SK-N-SH (cell line): ENCODE measurements around the gene IL17RB. TPM values are rescaled to one million over a fixed set of nuclear protein-coding genes. Genes with fewer than 3 reads are reported as not detected.

Experiments
- CTCF ChIA-PET: fragments of 300-600, 350-600 bp; formaldehyde crosslinking; extraction: SDS; loops from one replicate; lab custom pipeline; 2021; lab: Yijun Ruan, JAX
- POLR2A ChIA-PET: fragments of 350-600 bp; sonication (Branson Sonifier 250); formaldehyde crosslinking; extraction: SDS; loops from one replicate; lab custom pipeline; 2020; ENCODE audit warnings: antibody characterized with exemption, inconsistent platforms; lab: Yijun Ruan, JAX
- DNase-seq: peaks from one replicate; pipeline ENCODE4 v3.0.0; 2012
- H2AFZ ChIP-seq: fragments of 200-600 bp; sonication (generic); 2 replicates; pipeline ENCODE4 v1.8.1; 2016; ENCODE audit warnings: antibody characterized with exemption, mild to moderate bottlenecking, low read depth
- H3F3A ChIP-seq: fragments of 200-600 bp; sonication (generic); replicated peaks from 2 replicates; pipeline ENCODE3; 2016; ENCODE audit warnings: antibody characterized with exemption, mild to moderate bottlenecking; ENCODE audit not compliant: insufficient read depth
- H3K27ac ChIP-seq, 2 experiments: fragments of 200-500 bp in 1 of 2; fragments of 200-600 bp in 1 of 2; sonication (Bioruptor generic) in 1 of 2; sonication (generic), shearing (Covaris generic) in 1 of 2; 2 replicates each; pipeline versions ENCODE4 v1.5.1 to v1.6.1; 2014 to 2016; ENCODE audit warnings: low read depth in 2 of 2, inconsistent platforms in 1 of 2, low read length in 1 of 2, mild to moderate bottlenecking in 1 of 2, mixed read lengths in 1 of 2
- H3K27me3 ChIP-seq: fragments of 200-600 bp; sonication (generic), shearing (Covaris generic); 2 replicates; pipeline ENCODE4 v1.6.1; 2016; ENCODE audit warnings: mixed run types; ENCODE audit not compliant: insufficient read depth
- H3K36me3 ChIP-seq, 2 experiments: fragments of 200-500 bp in 1 of 2; fragments of 200-600 bp in 1 of 2; sonication (Bioruptor generic) in 1 of 2; sonication (generic) in 1 of 2; replicated peaks in 1 of 2; 2 replicates each; pipeline versions ENCODE3 to v1.5.1; 2014 to 2016; ENCODE audit warnings: low read length in 1 of 2, mild to moderate bottlenecking in 1 of 2; ENCODE audit not compliant: insufficient read depth in 2 of 2, control insufficient read depth in 1 of 2
- H3K4me1 ChIP-seq, 2 experiments: fragments of 200-500 bp in 1 of 2; fragments of 200-600 bp in 1 of 2; sonication (Bioruptor generic) in 1 of 2; sonication (generic), shearing (Covaris generic) in 1 of 2; 2 replicates each; pipeline versions ENCODE4 v1.5.1 to v1.6.1; 2014 to 2016; ENCODE audit warnings: low read depth in 1 of 2, low read length in 1 of 2, mixed run types in 1 of 2; ENCODE audit not compliant: insufficient read depth in 2 of 2, control insufficient read depth in 1 of 2
- H3K4me2 ChIP-seq: fragments of 200-600 bp; sonication (generic), shearing (Covaris generic); 2 replicates; pipeline ENCODE4 v1.6.1; 2017; ENCODE audit warnings: mixed run types
- H3K4me3 ChIP-seq, 2 experiments: fragments of 200-500 bp in 1 of 2; fragments of 200-600 bp in 1 of 2; sonication (Bioruptor generic) in 1 of 2; sonication (generic), shearing (Covaris generic) in 1 of 2; 2 replicates each; pipeline versions ENCODE4 v1.5.1 to v1.8.1; 2014 to 2016; ENCODE audit warnings: low read depth in 2 of 2, inconsistent platforms in 1 of 2, low read length in 1 of 2, mild to moderate bottlenecking in 1 of 2, mixed read lengths in 1 of 2, moderate library complexity in 1 of 2
- H3K79me2 ChIP-seq: fragments of 200-600 bp; sonication (generic); 2 replicates; pipeline ENCODE4 v1.8.1; 2017; ENCODE audit warnings: mild to moderate bottlenecking; ENCODE audit not compliant: insufficient read depth
- H3K9ac ChIP-seq: fragments of 200-600 bp; sonication (generic); 2 replicates; pipeline ENCODE4 v1.6.1; 2017; ENCODE audit warnings: mixed run types
- H3K9me2 ChIP-seq: fragments of 200-600 bp; sonication (generic); 2 replicates; pipeline ENCODE4 v1.6.1; 2017; ENCODE audit warnings: mixed run types
- H3K9me3 ChIP-seq: fragments of 200-600 bp; sonication (generic); 2 replicates; pipeline ENCODE4 v1.6.1; 2017; ENCODE audit warnings: mixed run types, mild to moderate bottlenecking, moderate library complexity
- H4K20me1 ChIP-seq: fragments of 200-600 bp; sonication (generic); 2 replicates; pipeline ENCODE4 v1.6.1; 2017; ENCODE audit warnings: mild to moderate bottlenecking, mixed run types; ENCODE audit not compliant: insufficient read depth
- ELF1 ChIP-seq: IDR thresholded peaks from 2 replicates; pipeline ENCODE4 v1.4.0; 2012
- FOXJ3 ChIP-seq: sonication (generic); formaldehyde crosslinking; IDR thresholded peaks from 2 replicates; pipeline ENCODE4 v1.5.1; 2020; ENCODE audit warnings: mild to moderate bottlenecking, missing genetic modification reagents
- FOXM1 ChIP-seq: IDR thresholded peaks from 2 replicates; pipeline ENCODE4 v1.4.0; 2012; ENCODE audit warnings: low read depth, mild to moderate bottlenecking
- GATA2 ChIP-seq: sonication (generic); formaldehyde crosslinking; IDR thresholded peaks from 2 replicates; pipeline ENCODE4 v1.5.0; 2020; ENCODE audit warnings: mild to moderate bottlenecking, missing genetic modification reagents
- MEF2A ChIP-seq: IDR thresholded peaks from 2 replicates; pipeline ENCODE4 v1.4.0; 2012; ENCODE audit warnings: low read depth, borderline replicate concordance
- NRF1 ChIP-seq: IDR thresholded peaks from 2 replicates; pipeline ENCODE4 v1.6.1; 2012; ENCODE audit warnings: low read depth, mild to moderate bottlenecking, low read length
- POLR2AphosphoS5 ChIP-seq: IDR thresholded peaks from 2 replicates; pipeline ENCODE4 v1.6.1; 2012; ENCODE audit warnings: low read depth, low read length
- RCOR1 ChIP-seq: fragments of 150-350 bp; IDR thresholded peaks from 2 replicates; pipeline ENCODE4 v1.6.1; 2017; ENCODE audit warnings: antibody characterized with exemption, low read length
- REST ChIP-seq: IDR thresholded peaks from 2 replicates; pipeline ENCODE4 v1.6.1; 2012; ENCODE audit warnings: mild to moderate bottlenecking, low read depth, low read length, moderate library complexity
- RFX5 ChIP-seq: IDR thresholded peaks from 2 replicates; pipeline ENCODE4 v1.6.1; 2012; ENCODE audit warnings: mild to moderate bottlenecking, improper control_type of control experiment, low read length
- SMC3 ChIP-seq: IDR thresholded peaks from 2 replicates; pipeline ENCODE4 v1.6.1; 2012; ENCODE audit warnings: low read depth, low read length, improper control_type of control experiment
- TEAD4 ChIP-seq: IDR thresholded peaks from 2 replicates; pipeline ENCODE4 v1.4.0; 2012; ENCODE audit warnings: mild to moderate bottlenecking, borderline replicate concordance; ENCODE audit not compliant: insufficient read depth
- YY1 ChIP-seq: IDR thresholded peaks from 2 replicates; pipeline ENCODE4 v1.4.0; 2012; ENCODE audit warnings: low read depth, mild to moderate bottlenecking
- WGBS: methylation state at CpG from one replicate; pipeline ENCODE4 v1.1.6; 2017; ENCODE audit warnings: low lambda C conversion rate; 5-methylcytosine and 5-hydroxymethylcytosine counted together
- polyA plus RNA-seq, 3 experiments: library from polyadenylated mRNA; depleted of rRNA; stranded (reverse); fragments of >200 nt; gene quantifications; 2 replicates each; pipeline ENCODE4 v1.2.3, GENCODE V29; 2012
- TF ChIP-seq, protein P1 (sequence below): fragments of 150-350 bp; IDR thresholded peaks from 2 replicates; pipeline ENCODE4 v1.6.1; 2016; ENCODE audit warnings: mild to moderate bottlenecking, low read depth, low read length
- TF ChIP-seq, protein P2 (sequence below): IDR thresholded peaks from 2 replicates; pipeline ENCODE4; 2012
- TF ChIP-seq, protein P3 (sequence below): IDR thresholded peaks from 2 replicates; pipeline ENCODE4 v1.4.0; 2012; ENCODE audit warnings: low read depth, borderline replicate concordance
- TF ChIP-seq, protein P4 (sequence below): IDR thresholded peaks from 2 replicates; pipeline ENCODE4 v1.4.0; 2012; ENCODE audit warnings: low read depth, borderline replicate concordance

Gene IL17RB
- polyA plus RNA-seq, 1 of the 3 experiments (the other 2 are of a cell fraction): 0.10 TPM

DNA sequence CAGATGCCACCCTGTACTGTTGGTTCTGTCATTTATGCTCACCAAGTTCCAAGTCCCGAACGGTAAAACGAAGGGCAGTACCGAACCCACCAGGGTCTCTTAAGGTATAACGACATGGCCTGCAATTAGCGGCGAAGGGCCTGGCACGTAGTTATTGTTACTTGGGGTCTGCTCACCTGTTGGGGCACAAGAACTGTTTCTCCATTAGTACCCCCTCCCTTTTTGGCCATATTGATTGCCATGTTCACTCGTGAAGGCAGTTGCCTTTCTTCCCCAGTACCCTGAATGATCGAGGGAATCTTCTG lies 435 bp downstream of the IL17RB start:
- Histone ChIP-seq H3K9ac (no peak overlapping the region), H3K27me3 (peaks cover 30% of the 10 kb centered on the region)
- CTCF ChIA-PET: no interaction called here

DNA sequence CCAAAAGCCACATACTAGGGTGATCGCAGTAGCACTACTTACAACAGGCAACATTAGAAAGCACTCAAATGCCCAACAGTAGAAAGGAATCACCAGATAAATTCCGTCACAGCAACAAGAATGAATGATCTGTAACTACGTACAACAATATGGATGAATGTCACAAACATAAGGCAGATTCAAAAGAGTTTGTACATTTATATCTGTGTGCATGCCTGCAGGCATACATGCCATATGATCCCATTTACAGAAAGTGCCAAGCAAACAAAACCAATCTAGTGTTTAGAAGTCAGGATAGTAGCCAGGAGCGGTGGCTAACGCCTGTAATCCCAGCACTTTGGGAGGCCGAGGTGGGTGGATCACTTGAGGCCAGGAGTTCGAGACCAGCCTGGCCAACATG lies 3.5 kb downstream of the IL17RB start:
- Histone ChIP-seq H3K36me3 (no peaks in the 10 kb centered on the region), H3K79me2 (no peaks in the 10 kb centered on the region), H3K9me2 (no peaks in the 10 kb centered on the region), H2AFZ (no peak overlapping the region), H3K9ac (no peak overlapping the region), H3F3A (no peaks in the 10 kb centered on the region), H3K9me3 (no peaks in the 10 kb centered on the region), H3K27me3 (peaks cover 21% of the 10 kb centered on the region), H4K20me1 (no peaks in the 10 kb centered on the region), H3K27ac (no peak overlapping the region), H3K4me2 (no peak overlapping the region), H3K4me3 (no peak overlapping the region), H3K4me1 (peaks cover 0 to 8% of the 10 kb centered on the region in 2 experiments; a peak in 1 of 4 replicates)
- ChIA-PET CTCF (interaction anchor here (1.8 kb wide), 1 partner anchor 475 kb away, joined by 4 read pairs; no protein-coding TSS in a partner anchor), POLR2A (no interaction called here)
- DNase-seq: no peak
- WGBS: 86% methylated on average over 7 of the region's 7 CpGs
- no peak for TF ChIP-seq SMC3
- TF ChIP-seq YY1: no peak
- TF ChIP-seq, protein P1, sequence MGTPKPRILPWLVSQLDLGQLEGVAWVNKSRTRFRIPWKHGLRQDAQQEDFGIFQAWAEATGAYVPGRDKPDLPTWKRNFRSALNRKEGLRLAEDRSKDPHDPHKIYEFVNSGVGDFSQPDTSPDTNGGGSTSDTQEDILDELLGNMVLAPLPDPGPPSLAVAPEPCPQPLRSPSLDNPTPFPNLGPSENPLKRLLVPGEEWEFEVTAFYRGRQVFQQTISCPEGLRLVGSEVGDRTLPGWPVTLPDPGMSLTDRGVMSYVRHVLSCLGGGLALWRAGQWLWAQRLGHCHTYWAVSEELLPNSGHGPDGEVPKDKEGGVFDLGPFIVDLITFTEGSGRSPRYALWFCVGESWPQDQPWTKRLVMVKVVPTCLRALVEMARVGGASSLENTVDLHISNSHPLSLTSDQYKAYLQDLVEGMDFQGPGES: no peak
- no peak for TF ChIP-seq RFX5
- no peak for TF ChIP-seq NRF1
- TF ChIP-seq MEF2A: no peak
- TF ChIP-seq REST: no peak
- no peak for TF ChIP-seq FOXJ3 (CRISPR knock-in tag)
- TF ChIP-seq, protein P2, sequence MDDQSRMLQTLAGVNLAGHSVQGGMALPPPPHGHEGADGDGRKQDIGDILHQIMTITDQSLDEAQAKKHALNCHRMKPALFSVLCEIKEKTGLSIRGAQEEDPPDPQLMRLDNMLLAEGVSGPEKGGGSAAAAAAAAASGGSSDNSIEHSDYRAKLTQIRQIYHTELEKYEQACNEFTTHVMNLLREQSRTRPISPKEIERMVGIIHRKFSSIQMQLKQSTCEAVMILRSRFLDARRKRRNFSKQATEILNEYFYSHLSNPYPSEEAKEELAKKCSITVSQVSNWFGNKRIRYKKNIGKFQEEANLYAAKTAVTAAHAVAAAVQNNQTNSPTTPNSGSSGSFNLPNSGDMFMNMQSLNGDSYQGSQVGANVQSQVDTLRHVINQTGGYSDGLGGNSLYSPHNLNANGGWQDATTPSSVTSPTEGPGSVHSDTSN: no peak
- TF ChIP-seq, protein P3, sequence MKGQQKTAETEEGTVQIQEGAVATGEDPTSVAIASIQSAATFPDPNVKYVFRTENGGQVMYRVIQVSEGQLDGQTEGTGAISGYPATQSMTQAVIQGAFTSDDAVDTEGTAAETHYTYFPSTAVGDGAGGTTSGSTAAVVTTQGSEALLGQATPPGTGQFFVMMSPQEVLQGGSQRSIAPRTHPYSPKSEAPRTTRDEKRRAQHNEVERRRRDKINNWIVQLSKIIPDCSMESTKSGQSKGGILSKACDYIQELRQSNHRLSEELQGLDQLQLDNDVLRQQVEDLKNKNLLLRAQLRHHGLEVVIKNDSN: no peak
- TF ChIP-seq GATA2 (CRISPR knock-in tag): no peak
- TF ChIP-seq TEAD4: no peak
- TF ChIP-seq FOXM1: no peak

More for the DNA sequence above, 435 bp downstream of the IL17RB start:
- 81% methylated on average over 2 of the region's 10 CpGs for WGBS
- H3K9me3 ChIP-seq: no peaks in the 10 kb centered on the region
- peaks cover 0 to 8% of the 10 kb centered on the region in 2 experiments; a peak in 1 of 4 replicates for H3K4me1 ChIP-seq
- peak overlapping the region; percentile 72; the same call in 1 of the 2 replicates for H3K4me2 ChIP-seq
- H4K20me1 ChIP-seq: no peaks in the 10 kb centered on the region
- H3K4me3 ChIP-seq: no peak overlapping the region
- no peak overlapping the region for H2AFZ ChIP-seq
- H3K9me2 ChIP-seq: no peaks in the 10 kb centered on the region
- H3K79me2 ChIP-seq: no peaks in the 10 kb centered on the region
- DNase-seq: no peak
- POLR2A ChIA-PET: no interaction called here
- H3F3A ChIP-seq: no peaks in the 10 kb centered on the region
- H3K36me3 ChIP-seq: no peaks in the 10 kb centered on the region
- TF ChIP-seq ELF1 (no peak), RCOR1 (no peak), MEF2A (no peak), FOXJ3 (CRISPR knock-in tag) (no peak), POLR2AphosphoS5 (no peak)
- TF ChIP-seq, protein P2: no peak
- TF ChIP-seq, protein P4, sequence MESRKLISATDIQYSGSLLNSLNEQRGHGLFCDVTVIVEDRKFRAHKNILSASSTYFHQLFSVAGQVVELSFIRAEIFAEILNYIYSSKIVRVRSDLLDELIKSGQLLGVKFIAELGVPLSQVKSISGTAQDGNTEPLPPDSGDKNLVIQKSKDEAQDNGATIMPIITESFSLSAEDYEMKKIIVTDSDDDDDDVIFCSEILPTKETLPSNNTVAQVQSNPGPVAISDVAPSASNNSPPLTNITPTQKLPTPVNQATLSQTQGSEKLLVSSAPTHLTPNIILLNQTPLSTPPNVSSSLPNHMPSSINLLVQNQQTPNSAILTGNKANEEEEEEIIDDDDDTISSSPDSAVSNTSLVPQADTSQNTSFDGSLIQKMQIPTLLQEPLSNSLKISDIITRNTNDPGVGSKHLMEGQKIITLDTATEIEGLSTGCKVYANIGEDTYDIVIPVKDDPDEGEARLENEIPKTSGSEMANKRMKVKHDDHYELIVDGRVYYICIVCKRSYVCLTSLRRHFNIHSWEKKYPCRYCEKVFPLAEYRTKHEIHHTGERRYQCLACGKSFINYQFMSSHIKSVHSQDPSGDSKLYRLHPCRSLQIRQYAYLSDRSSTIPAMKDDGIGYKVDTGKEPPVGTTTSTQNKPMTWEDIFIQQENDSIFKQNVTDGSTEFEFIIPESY: no peak
- no peak overlapping the region for H3K27ac ChIP-seq
